SK-MEL-5 (cell line): ENCODE measurements around the gene PRKCZ. TPM values are rescaled to one million over a fixed set of nuclear protein-coding genes. Genes with fewer than 3 reads are reported as not detected.

Source experiments
- DNase-seq: peaks from one replicate; pipeline ENCODE4 v3.0.0-alpha.2; 2016; ENCODE audit warnings: low read depth, low spot score
- in situ Hi-C: cut with HindIII; loops from 2 replicates; pipeline ENCODE4 v1.10.0; 2016; ENCODE audit warnings: low sequenced_read_pairs, high pct_unique_total_duplicates, low pct_unique_long_range_greater_than_20kb
- total RNA-seq: library from RNA; depleted of rRNA; stranded (reverse); fragments of >200 nt; shearing (Covaris generic); gene quantifications from 2 replicates; pipeline ENCODE4 v1.2.3, GENCODE V29; 2014

Gene PRKCZ
- total RNA-seq, 1 experiment from 2014 or later: 19.8 TPM

- in situ Hi-C loops: no loop called here
Observed at GRCh38 chr1:2182376-2182775, 132.2 kb downstream of the PRKCZ start.

GRCh38 chr1:2183937-2184334 is 133.7 kb downstream of the PRKCZ start:
- DNase-seq: no peak
- in situ Hi-C loops: no loop called here

More at GRCh38 chr1:2182376-2182775, 132.2 kb downstream of the PRKCZ start:
- DNase-seq: no peak

- in situ Hi-C loops: no loop called here
- no peak for DNase-seq
Observed at GRCh38 chr1:2184531-2184930, 134.3 kb downstream of the PRKCZ start.

GRCh38 chr1:2184934-2185333 is 134.7 kb downstream of the PRKCZ start:
- DNase-seq: no peak
- in situ Hi-C loops: no loop called here

GRCh38 chr1:2185880-2186855 is 136.0 kb downstream of the PRKCZ start:
- in situ Hi-C loops: no loop called here
- DNase-seq: no peak

- DNase-seq: no peak
- in situ Hi-C loops: no loop called here
Observed at GRCh38 chr1:2186901-2187300, 136.7 kb downstream of the PRKCZ start.

GRCh38 chr1:2187619-2188018 is 137.4 kb downstream of the PRKCZ start:
- DNase-seq: no peak
- in situ Hi-C loops: no loop called here

- no peak for DNase-seq
- in situ Hi-C loops: no loop called here
Observed at GRCh38 chr1:2188336-2188735, 138.1 kb downstream of the PRKCZ start.

GRCh38 chr1:2189459-2190425 is 139.5 kb downstream of the PRKCZ start:
- DNase-seq: peak; percentile 87
- in situ Hi-C loops: no loop called here

GRCh38 chr1:2190491-2190976 is 140.3 kb downstream of the PRKCZ start:
- in situ Hi-C loops: no loop called here
- no peak for DNase-seq

GRCh38 chr1:2192031-2192995 is 142.1 kb downstream of the PRKCZ start:
- in situ Hi-C loops: no loop called here
- no peak for DNase-seq

GRCh38 chr1:2193514-2194281 is 143.5 kb downstream of the PRKCZ start:
- DNase-seq: no peak

GRCh38 chr1:2194319-2194897 is 144.2 kb downstream of the PRKCZ start, which contains the start of gene FAAP20:
TSS of gene FAAP20 (minus strand) at chr1:2194772. CDS start at chr1:2194749, 23 bp downstream.
- DNase-seq: peak; percentile 50
- in situ Hi-C loops: no loop called here

More at GRCh38 chr1:2193514-2194281, 143.5 kb downstream of the PRKCZ start:
- in situ Hi-C loops: no loop called here

GRCh38 chr1:2194898-2195673 is 144.9 kb downstream of the PRKCZ start:
- in situ Hi-C loops: no loop called here
- peak; percentile 83 for DNase-seq

- in situ Hi-C loops: no loop called here
- no peak for DNase-seq
Observed at GRCh38 chr1:2195785-2196184, 145.6 kb downstream of the PRKCZ start.
